PC-3 (cell line): ENCODE results near the gene AUTS2. TPM values are rescaled to one million over a fixed set of nuclear protein-coding genes. Genes with fewer than 3 reads are reported as not detected.

Source experiments
- ATAC-seq: fragments of 200-7000 bp; cut with Tn5 transposase; 2 replicates; pipeline ENCODE4 v1.9.1; 2020; ENCODE audit warnings: mild to moderate bottlenecking, moderate library complexity
- BruUV-seq: library from RNA; stranded (reverse); fragments of 400-500 nt; replicated peaks from 2 replicates; lab custom pipeline; 2021; lab: Mats Ljungman, UMichigan
- CTCF ChIA-PET: fragments of 300-600 bp; sonication (Branson Sonifier 250); formaldehyde crosslinking; loops from one replicate; lab custom pipeline; 2022; ENCODE audit warnings: antibody characterized with exemption; lab: Charles Lee
- POLR2A ChIA-PET: fragments of 300-600 bp; sonication (Branson Sonifier 250); formaldehyde crosslinking; loops from one replicate; lab custom pipeline; 2022; ENCODE audit warnings: antibody characterized with exemption; ENCODE audit not compliant: unreplicated experiment; lab: Charles Lee
- DNase-seq: peaks from one replicate; pipeline ENCODE4 v3.0.0-alpha.2; 2015
- H2AFZ ChIP-seq: fragments of 300-600 bp; sonication (generic); 2 replicates; pipeline ENCODE4 v1.6.0; 2016; ENCODE audit warnings: antibody characterized with exemption, low read length
- H3F3A ChIP-seq: fragments of 300-600 bp; sonication (generic); one replicate; pipeline ENCODE4 v1.6.0; 2017; ENCODE audit warnings: antibody characterized with exemption, low read length, control low read depth, mild to moderate bottlenecking; ENCODE audit not compliant: unreplicated experiment
- H3K27ac ChIP-seq: fragments of 300-600 bp; sonication (generic); 2 replicates; pipeline ENCODE4 v1.5.1; 2016; ENCODE audit warnings: mild to moderate bottlenecking, low read length
- H3K27me3 ChIP-seq: fragments of 300-600 bp; sonication (generic); 2 replicates; pipeline ENCODE4 v1.6.1; 2016; ENCODE audit warnings: low read length, mixed read lengths
- H3K36me3 ChIP-seq: fragments of 300-600 bp; sonication (generic); 2 replicates; pipeline ENCODE4 v1.6.1; 2016; ENCODE audit warnings: low read depth, mixed run types, low read length, mixed read lengths
- H3K4me1 ChIP-seq: fragments of 300-600 bp; sonication (generic); 2 replicates; pipeline ENCODE4 v1.5.1; 2016; ENCODE audit warnings: low read length; ENCODE audit not compliant: insufficient read depth
- H3K4me2 ChIP-seq: fragments of 300-600 bp; sonication (generic); 2 replicates; pipeline ENCODE4 v1.6.0; 2016; ENCODE audit warnings: low read length
- H3K4me3 ChIP-seq: fragments of 300-600 bp; sonication (generic); 2 replicates; pipeline ENCODE4 v1.5.1; 2016; ENCODE audit warnings: mild to moderate bottlenecking, low read length, mixed read lengths
- H3K79me2 ChIP-seq: fragments of 300-600 bp; sonication (generic); 2 replicates; pipeline ENCODE4 v1.6.1; 2017; ENCODE audit warnings: low read length, mixed read lengths
- H3K9ac ChIP-seq: fragments of 300-600 bp; sonication (generic); 2 replicates; pipeline ENCODE4 v1.6.0; 2016; ENCODE audit warnings: mild to moderate bottlenecking, low read length
- H3K9me2 ChIP-seq: fragments of 300-600 bp; sonication (generic); replicated peaks from 2 replicates; pipeline ENCODE4 v1.6.1; 2016; ENCODE audit warnings: mixed run types, low read length, mixed read lengths
- H3K9me3 ChIP-seq: fragments of 300-600 bp; sonication (generic); 2 replicates; pipeline ENCODE4 v1.6.1; 2016; ENCODE audit warnings: low read length, mixed read lengths
- H4K20me1 ChIP-seq: fragments of 300-600 bp; sonication (generic); 2 replicates; pipeline ENCODE4 v1.6.1; 2016; ENCODE audit warnings: low read length, mixed read lengths
- EZH2 ChIP-seq: fragments of 300-600 bp; sonication (generic); IDR thresholded peaks from one replicate; pipeline ENCODE4 v1.6.1; 2017; ENCODE audit warnings: antibody characterized with exemption, mild to moderate bottlenecking, low read length; ENCODE audit not compliant: unreplicated experiment
- EZH2phosphoT487 ChIP-seq: fragments of 300-600 bp; sonication (generic); IDR thresholded peaks from 2 replicates; pipeline ENCODE4 v1.6.1; 2018; ENCODE audit warnings: mild to moderate bottlenecking, antibody characterized with exemption, low read length, borderline replicate concordance
- intact Hi-C: fragments of 100-400 bp; cut with micrococcal nuclease; formaldehyde crosslinking; loops from 2 replicates; pipeline ENCODE4 v1.9.0; 2023
- total RNA-seq: library from RNA; depleted of rRNA; stranded (reverse); fragments of >200 nt; gene quantifications from 2 replicates; pipeline ENCODE4 v1.2.3, GENCODE V29; 2014
- TF ChIP-seq, protein P1 (sequence below): fragments of 300-600 bp; sonication (generic); conservative IDR thresholded peaks from 2 replicates; pipeline ENCODE4 v1.5.1; 2017; ENCODE audit warnings: antibody characterized with exemption, low read depth, mild to moderate bottlenecking, low read length

AUTS2 gene
- total RNA-seq, 1 experiment from 2014 or later, result not detected

- ATAC-seq (no peak), DNase-seq (no peak)
- no peak overlapping the region for H3K9ac ChIP-seq
- H3K4me1 ChIP-seq, result no peaks in the 10 kb centered on the region
- H4K20me1 ChIP-seq, result no peaks in the 10 kb centered on the region
- H3K9me2 ChIP-seq, result no peaks in the 10 kb centered on the region
- BruUV-seq, result no TSS peak
- no peak overlapping the region for H3K27ac ChIP-seq
- H3F3A ChIP-seq, result no peaks in the 10 kb centered on the region
- no peak overlapping the region for H2AFZ ChIP-seq
- no peaks in the 10 kb centered on the region for H3K36me3 ChIP-seq
- H3K4me2 ChIP-seq, result no peak overlapping the region
- H3K79me2 ChIP-seq, result no peaks in the 10 kb centered on the region
- intact Hi-C loops, result no loop called here
- no peaks in the 10 kb centered on the region for H3K9me3 ChIP-seq
- H3K27me3 ChIP-seq, result no peaks in the 10 kb centered on the region
- no peak overlapping the region for H3K4me3 ChIP-seq
- ChIA-PET CTCF (no interaction called here), POLR2A (no interaction called here)
- TF ChIP-seq EZH2phosphoT487, result no peak
- TF ChIP-seq EZH2, result no peak
- TF ChIP-seq, protein P1, sequence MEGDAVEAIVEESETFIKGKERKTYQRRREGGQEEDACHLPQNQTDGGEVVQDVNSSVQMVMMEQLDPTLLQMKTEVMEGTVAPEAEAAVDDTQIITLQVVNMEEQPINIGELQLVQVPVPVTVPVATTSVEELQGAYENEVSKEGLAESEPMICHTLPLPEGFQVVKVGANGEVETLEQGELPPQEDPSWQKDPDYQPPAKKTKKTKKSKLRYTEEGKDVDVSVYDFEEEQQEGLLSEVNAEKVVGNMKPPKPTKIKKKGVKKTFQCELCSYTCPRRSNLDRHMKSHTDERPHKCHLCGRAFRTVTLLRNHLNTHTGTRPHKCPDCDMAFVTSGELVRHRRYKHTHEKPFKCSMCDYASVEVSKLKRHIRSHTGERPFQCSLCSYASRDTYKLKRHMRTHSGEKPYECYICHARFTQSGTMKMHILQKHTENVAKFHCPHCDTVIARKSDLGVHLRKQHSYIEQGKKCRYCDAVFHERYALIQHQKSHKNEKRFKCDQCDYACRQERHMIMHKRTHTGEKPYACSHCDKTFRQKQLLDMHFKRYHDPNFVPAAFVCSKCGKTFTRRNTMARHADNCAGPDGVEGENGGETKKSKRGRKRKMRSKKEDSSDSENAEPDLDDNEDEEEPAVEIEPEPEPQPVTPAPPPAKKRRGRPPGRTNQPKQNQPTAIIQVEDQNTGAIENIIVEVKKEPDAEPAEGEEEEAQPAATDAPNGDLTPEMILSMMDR, result no peak
Observed at GRCh38 chr7:70383066-70383782, 784.9 kb downstream of the AUTS2 start.

DNA sequence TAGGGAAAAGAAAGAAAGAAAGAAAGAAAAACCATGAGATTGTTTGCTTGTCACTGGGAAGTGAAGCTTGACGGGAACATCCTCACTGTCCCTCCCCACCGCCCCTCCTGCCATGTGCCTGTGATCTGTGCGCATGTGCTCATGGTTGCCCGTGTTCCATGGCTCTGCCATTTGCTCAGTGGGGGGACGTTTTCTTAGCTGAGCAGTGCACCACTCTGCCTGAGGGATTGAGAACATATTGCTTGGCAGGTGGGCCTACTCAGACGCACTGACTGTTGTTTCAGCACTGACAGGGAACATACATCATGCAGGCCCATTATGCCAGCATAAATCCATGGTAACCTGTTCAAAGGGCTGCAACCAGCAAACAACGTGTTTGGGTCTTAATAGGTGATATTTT is 785.7 kb downstream of the AUTS2 start:
- POLR2A ChIA-PET, result no interaction called here
- no peaks in the 10 kb centered on the region for H3K36me3 ChIP-seq
- no peaks in the 10 kb centered on the region for H4K20me1 ChIP-seq

DNA sequence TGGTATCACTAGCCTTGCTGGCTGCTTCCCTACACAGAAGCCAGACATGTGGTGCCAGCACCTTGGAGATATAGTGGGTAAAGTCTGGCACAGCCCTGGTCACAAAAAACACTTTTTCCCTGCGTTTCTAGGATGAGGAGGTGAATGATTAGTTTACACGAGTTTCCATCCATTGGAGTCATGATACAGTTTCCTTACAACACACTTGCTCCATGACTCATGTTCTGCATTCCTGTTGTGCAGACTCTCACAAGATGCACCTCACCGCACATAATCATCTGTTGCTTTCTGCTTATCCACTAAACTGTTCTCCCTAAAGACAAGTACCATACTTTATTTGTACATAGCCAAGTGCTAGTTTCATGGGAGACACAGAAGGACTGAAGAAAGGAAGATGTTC is 786.6 kb downstream of the AUTS2 start:
- no peaks in the 10 kb centered on the region for H3K9me2 ChIP-seq
- H3K9ac ChIP-seq, result no peak overlapping the region
- H3F3A ChIP-seq, result no peaks in the 10 kb centered on the region
- H3K27me3 ChIP-seq, result no peaks in the 10 kb centered on the region
- BruUV-seq, result no TSS peak
- H3K79me2 ChIP-seq, result no peaks in the 10 kb centered on the region
- H3K36me3 ChIP-seq, result no peaks in the 10 kb centered on the region
- H4K20me1 ChIP-seq, result no peaks in the 10 kb centered on the region
- H2AFZ ChIP-seq, result no peak overlapping the region
- ChIA-PET CTCF (no interaction called here), POLR2A (no interaction called here)
- H3K27ac ChIP-seq, result no peak overlapping the region
- no peak for ATAC-seq
- no peaks in the 10 kb centered on the region for H3K9me3 ChIP-seq
- no peak overlapping the region for H3K4me2 ChIP-seq
- H3K4me3 ChIP-seq, result no peak overlapping the region
- DNase-seq, result no peak
- TF ChIP-seq, protein P1, result no peak
- no peak for TF ChIP-seq EZH2
- no peak for TF ChIP-seq EZH2phosphoT487
- H3K4me1 ChIP-seq, result no peaks in the 10 kb centered on the region
- intact Hi-C loops, result no loop called here

More for the DNA sequence above, 785.7 kb downstream of the AUTS2 start:
- intact Hi-C loops, result no loop called here
- Histone ChIP-seq H3F3A (no peaks in the 10 kb centered on the region), H3K27ac (no peak overlapping the region), H3K27me3 (no peaks in the 10 kb centered on the region), H3K4me1 (no peaks in the 10 kb centered on the region), H3K9me3 (no peaks in the 10 kb centered on the region), H3K9ac (no peak overlapping the region), H3K9me2 (no peaks in the 10 kb centered on the region), H3K4me2 (no peak overlapping the region), H3K79me2 (no peaks in the 10 kb centered on the region), H3K4me3 (no peak overlapping the region), H2AFZ (no peak overlapping the region)
- no peak for ATAC-seq
- TF ChIP-seq EZH2 (no peak), EZH2phosphoT487 (no peak)
- TF ChIP-seq, protein P1, result no peak
- CTCF ChIA-PET, result no interaction called here
- no peak for DNase-seq
- BruUV-seq, result no TSS peak
